Suppressor macrophage (primary cell): Measurements from ENCODE around the gene CEP41.
"Not testable (repeated sequence)": the region's sequence is repeated elsewhere in the genome, so short reads cannot be mapped to it uniquely, and the experiment has no call there.

Experiments
- DNase-seq, 4 experiments: peaks; one replicate each; pipeline ENCODE4 v3.0.0-alpha.2; 2020 to 2022

Gene CEP41

GRCh38 chr7:130386876-130387275, 53.9 kb downstream of the CEP41 start:
- DNase-seq: no peak

- no peak for DNase-seq
Measured at GRCh38 chr7:130385600-130386066, 55.2 kb downstream of the CEP41 start.

GRCh38 chr7:130384841-130385599, 55.8 kb downstream of the CEP41 start:
- DNase-seq: no peak

GRCh38 chr7:130384371-130384801, 56.4 kb downstream of the CEP41 start:
- peak; percentile 40 to 65 (median 55) for DNase-seq

GRCh38 chr7:130383187-130383980, 57.4 kb downstream of the CEP41 start:
- DNase-seq: no peak

- DNase-seq: no peak
Measured at GRCh38 chr7:130381468-130382312, 59.1 kb downstream of the CEP41 start.

- DNase-seq: no peak
Measured at GRCh38 chr7:130380861-130381455, 59.9 kb downstream of the CEP41 start.

- DNase-seq: no peak
Measured at GRCh38 chr7:130379921-130380860, 60.6 kb downstream of the CEP41 start, which contains the start of gene CPA1. TSS of gene CPA1 (plus strand) at chr7:130380494. CDS start at chr7:130380521, 27 bp downstream.

- DNase-seq: no peak
Measured at GRCh38 chr7:130379532-130379920, 61.3 kb downstream of the CEP41 start.

- DNase-seq: no peak
Measured at GRCh38 chr7:130379019-130379418, 61.8 kb downstream of the CEP41 start.

GRCh38 chr7:130377178-130377577, 63.6 kb downstream of the CEP41 start:
- DNase-seq: no peak

- DNase-seq: not testable (repeated sequence)
Measured at GRCh38 chr7:130376461-130376860, 64.4 kb downstream of the CEP41 start.

- no peak for DNase-seq
Measured at GRCh38 chr7:130374507-130374906, 66.3 kb downstream of the CEP41 start.

GRCh38 chr7:130372402-130373165, 68.2 kb downstream of the CEP41 start:
- no peak for DNase-seq

GRCh38 chr7:130371046-130371445, 69.8 kb downstream of the CEP41 start:
- DNase-seq: no peak

GRCh38 chr7:130369831-130370550, 70.8 kb downstream of the CEP41 start:
- no peak for DNase-seq

- peak; percentile 43 to 70 (median 68) for DNase-seq
Measured at GRCh38 chr7:130369110-130369711, 71.6 kb downstream of the CEP41 start.

- DNase-seq: no peak
Measured at GRCh38 chr7:130367836-130368746, 72.7 kb downstream of the CEP41 start.
